ENCODE results near the gene MEGF8. TPM values are rescaled to one million over a fixed set of nuclear protein-coding genes. Genes with fewer than 3 reads are reported as not detected.

Gene MEGF8
- total RNA-seq, 1 experiment from 2014 or later = 7.7 TPM

GRCh38 chr19:42279155-42279901, 46.1 kb upstream of the MEGF8 start:
- H3K4me1 ChIP-seq (ENCODE audit: insufficient read depth, low read length) = no peaks in the 10 kb centered on the region
- no peak overlapping the region for H3K4me3 ChIP-seq (ENCODE audit: low read length)
- H3K9ac ChIP-seq (ENCODE audit: low read length) = no peak overlapping the region
- H2AFZ ChIP-seq (ENCODE audit: low read length) = no peak overlapping the region
- H3K79me2 ChIP-seq (ENCODE audit: low read length) = no peaks in the 10 kb centered on the region
- POLR2A ChIA-PET (ENCODE audit: unreplicated experiment) = no interaction called here
- CTCF ChIA-PET = no interaction called here
- ATAC-seq = no peak
- intact Hi-C loops (cut with micrococcal nuclease) = no loop called here
- H3F3A ChIP-seq (ENCODE audit: low read length, unreplicated experiment) = no peaks in the 10 kb centered on the region
- H3K27ac ChIP-seq (ENCODE audit: low read length) = no peak overlapping the region
- no peaks in the 10 kb centered on the region for H3K27me3 ChIP-seq (ENCODE audit: low read length)
- TF ChIP-seq CTCF (conservative IDR thresholded peaks at IDR 0.05; ENCODE audit: low read depth, low read length) (no peak), EZH2 (IDR thresholded peaks at IDR 0.05; ENCODE audit: low read length, unreplicated experiment) (no peak), EZH2phosphoT487 (IDR thresholded peaks at IDR 0.05; ENCODE audit: borderline replicate concordance, low read length) (no peak)
- H3K4me2 ChIP-seq (ENCODE audit: low read length) = no peak overlapping the region
- no TSS peak for BruUV-seq (replicated peaks)
- no peaks in the 10 kb centered on the region for H3K9me2 ChIP-seq (replicated peaks; ENCODE audit: low read length)
- no peaks in the 10 kb centered on the region for H3K36me3 ChIP-seq (ENCODE audit: low read depth, low read length)
- H4K20me1 ChIP-seq (ENCODE audit: low read length) = no peaks in the 10 kb centered on the region
- no peaks in the 10 kb centered on the region for H3K9me3 ChIP-seq (ENCODE audit: low read length)
- no peak for DNase-seq

- Histone ChIP-seq H3K36me3 (ENCODE audit: low read depth, low read length) (no peaks in the 10 kb centered on the region), H3K4me3 (ENCODE audit: low read length) (no peak overlapping the region), H3K4me2 (ENCODE audit: low read length) (no peak overlapping the region), H3K27ac (ENCODE audit: low read length) (no peak overlapping the region), H3K9me3 (ENCODE audit: low read length) (no peaks in the 10 kb centered on the region), H2AFZ (ENCODE audit: low read length) (no peak overlapping the region), H4K20me1 (ENCODE audit: low read length) (no peaks in the 10 kb centered on the region), H3K79me2 (ENCODE audit: low read length) (no peaks in the 10 kb centered on the region), H3F3A (ENCODE audit: low read length, unreplicated experiment) (no peaks in the 10 kb centered on the region), H3K9ac (ENCODE audit: low read length) (no peak overlapping the region), H3K27me3 (ENCODE audit: low read length) (no peaks in the 10 kb centered on the region), H3K4me1 (ENCODE audit: insufficient read depth, low read length) (no peaks in the 10 kb centered on the region), H3K9me2 (replicated peaks; ENCODE audit: low read length) (no peaks in the 10 kb centered on the region)
- no peak for ATAC-seq
- intact Hi-C loops (cut with micrococcal nuclease) = no loop called here
- TF ChIP-seq EZH2phosphoT487 (IDR thresholded peaks at IDR 0.05; ENCODE audit: borderline replicate concordance, low read length) (no peak), CTCF (conservative IDR thresholded peaks at IDR 0.05; ENCODE audit: low read depth, low read length) (no peak), EZH2 (IDR thresholded peaks at IDR 0.05; ENCODE audit: low read length, unreplicated experiment) (no peak)
- DNase-seq = no peak
- POLR2A ChIA-PET (ENCODE audit: unreplicated experiment) = no interaction called here
- BruUV-seq (replicated peaks) = no TSS peak
- CTCF ChIA-PET = no interaction called here
Observed at GRCh38 chr19:42279902-42280814, 45.3 kb upstream of the MEGF8 start.

GRCh38 chr19:42280815-42281145, 44.7 kb upstream of the MEGF8 start:
- Histone ChIP-seq H3K9ac (ENCODE audit: low read length) (no peak overlapping the region), H3K4me1 (ENCODE audit: insufficient read depth, low read length) (no peaks in the 10 kb centered on the region), H2AFZ (ENCODE audit: low read length) (no peak overlapping the region), H3K36me3 (ENCODE audit: low read depth, low read length) (no peaks in the 10 kb centered on the region), H3F3A (ENCODE audit: low read length, unreplicated experiment) (no peaks in the 10 kb centered on the region), H3K4me2 (ENCODE audit: low read length) (no peak overlapping the region), H3K27ac (ENCODE audit: low read length) (no peak overlapping the region), H4K20me1 (ENCODE audit: low read length) (no peaks in the 10 kb centered on the region), H3K79me2 (ENCODE audit: low read length) (no peaks in the 10 kb centered on the region), H3K9me2 (replicated peaks; ENCODE audit: low read length) (no peaks in the 10 kb centered on the region), H3K4me3 (ENCODE audit: low read length) (no peak overlapping the region), H3K9me3 (ENCODE audit: low read length) (no peaks in the 10 kb centered on the region), H3K27me3 (ENCODE audit: low read length) (no peaks in the 10 kb centered on the region)
- intact Hi-C loops (cut with micrococcal nuclease) = no loop called here
- TF ChIP-seq EZH2phosphoT487 (IDR thresholded peaks at IDR 0.05; ENCODE audit: borderline replicate concordance, low read length) = no peak
- no peak for TF ChIP-seq EZH2 (IDR thresholded peaks at IDR 0.05; ENCODE audit: low read length, unreplicated experiment)
- no peak for TF ChIP-seq CTCF (conservative IDR thresholded peaks at IDR 0.05; ENCODE audit: low read depth, low read length)
- POLR2A ChIA-PET (ENCODE audit: unreplicated experiment) = no interaction called here
- no peak for ATAC-seq
- BruUV-seq (replicated peaks) = no TSS peak
- CTCF ChIA-PET = no interaction called here
- DNase-seq = no peak
